Stimulated activated CD4-positive, alpha-beta T cell treated with anti-CD3 and anti-CD28 coated beads, Interleukin-15, amount 100 ng/mL, for 1 hour (primary cell): ENCODE measurements around the gene HNF1A.

Experiments used
- DNase-seq, 2 donors: peaks; one replicate each; pipeline ENCODE4 v3.0.0-alpha.2; 2020; ENCODE audit warnings: low read depth in 1 of 2, low spot score in 1 of 2

HNF1A gene

DNA sequence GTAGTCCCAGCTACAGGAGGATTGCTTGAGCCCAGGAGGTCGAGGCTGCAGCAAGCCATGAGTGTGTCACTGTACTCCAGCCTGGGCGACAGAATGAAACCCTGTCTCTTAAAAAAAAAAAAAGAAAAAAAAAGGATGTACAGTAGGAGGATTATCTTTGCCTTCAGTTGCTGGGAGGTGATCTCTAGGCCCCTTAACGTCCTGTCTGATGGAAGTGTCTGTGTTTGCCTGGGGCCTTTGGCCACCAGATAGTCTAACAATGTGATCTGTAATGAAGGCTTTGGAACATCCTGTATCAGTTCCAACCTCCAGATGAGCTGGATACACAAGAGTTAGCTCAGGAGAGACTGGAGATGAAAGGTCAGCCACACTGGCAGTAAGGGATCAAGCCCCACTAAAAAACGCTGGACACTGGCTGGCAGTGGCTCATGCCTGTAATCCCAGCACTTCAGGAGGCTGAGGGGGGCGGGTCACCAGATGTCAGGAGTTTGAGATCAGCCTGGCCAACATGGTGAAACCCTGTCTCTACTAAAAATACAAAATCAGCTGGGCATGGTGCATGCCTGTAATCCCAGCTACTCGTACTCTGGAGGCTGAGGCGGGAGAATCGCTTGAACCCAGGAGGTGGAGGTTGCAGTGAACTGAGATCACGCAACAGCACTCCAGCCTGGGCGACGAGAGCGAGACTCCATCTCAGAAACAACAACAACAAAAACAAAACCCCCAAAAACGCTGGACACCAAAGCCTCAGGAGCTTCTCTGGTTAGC lies 19.0 kb upstream of the HNF1A start:
- no peak for DNase-seq

GRCh38 chr12:120960657-120961056 lies 17.7 kb upstream of the HNF1A start:
- DNase-seq: no peak

GRCh38 chr12:120961604-120962531 lies 16.5 kb upstream of the HNF1A start:
- no peak for DNase-seq

GRCh38 chr12:120962532-120963020 lies 15.8 kb upstream of the HNF1A start:
- no peak for DNase-seq

DNA sequence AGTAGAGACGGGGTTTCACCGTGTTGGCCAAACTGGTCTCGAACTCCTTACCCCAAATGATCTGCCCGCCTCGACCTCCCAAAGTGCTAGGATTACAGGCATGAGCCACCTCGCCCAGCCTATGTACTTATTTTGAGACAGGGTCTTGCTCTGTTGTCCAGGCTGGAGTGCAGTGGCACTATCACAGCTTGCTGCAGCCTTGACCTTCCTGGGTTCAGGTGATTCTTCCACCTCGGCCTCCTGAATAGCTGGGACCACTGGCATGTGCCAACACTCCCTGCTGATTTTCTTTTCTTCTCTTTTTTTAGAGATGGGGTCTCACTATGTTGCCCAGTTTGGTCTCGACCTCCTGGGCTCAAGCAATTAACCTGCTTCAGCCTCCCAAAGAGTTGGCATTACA lies 14.0 kb upstream of the HNF1A start:
- DNase-seq: no peak

- no peak for DNase-seq
Observed at GRCh38 chr12:120965534-120966091, 12.7 kb upstream of the HNF1A start.

DNA sequence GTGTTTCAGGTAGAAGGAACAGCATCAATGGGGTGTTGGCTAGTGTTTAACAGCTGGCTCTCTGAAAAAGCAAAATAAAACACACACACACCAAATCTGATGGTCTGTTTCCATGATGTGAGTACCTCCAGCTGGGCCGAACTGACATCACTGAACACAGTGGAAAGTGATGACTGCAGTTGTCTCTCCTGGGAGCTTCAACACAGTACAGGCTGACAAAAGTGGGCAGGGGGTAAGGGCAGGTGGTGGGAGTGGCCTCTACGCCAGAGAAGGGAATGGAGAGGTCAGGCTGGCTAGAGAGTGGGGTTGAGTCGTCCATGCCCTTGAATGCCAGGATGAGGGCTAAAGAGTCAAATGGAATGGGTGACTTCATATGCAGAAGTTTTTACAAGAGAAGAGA lies 8.0 kb upstream of the HNF1A start:
- DNase-seq: no peak

DNA sequence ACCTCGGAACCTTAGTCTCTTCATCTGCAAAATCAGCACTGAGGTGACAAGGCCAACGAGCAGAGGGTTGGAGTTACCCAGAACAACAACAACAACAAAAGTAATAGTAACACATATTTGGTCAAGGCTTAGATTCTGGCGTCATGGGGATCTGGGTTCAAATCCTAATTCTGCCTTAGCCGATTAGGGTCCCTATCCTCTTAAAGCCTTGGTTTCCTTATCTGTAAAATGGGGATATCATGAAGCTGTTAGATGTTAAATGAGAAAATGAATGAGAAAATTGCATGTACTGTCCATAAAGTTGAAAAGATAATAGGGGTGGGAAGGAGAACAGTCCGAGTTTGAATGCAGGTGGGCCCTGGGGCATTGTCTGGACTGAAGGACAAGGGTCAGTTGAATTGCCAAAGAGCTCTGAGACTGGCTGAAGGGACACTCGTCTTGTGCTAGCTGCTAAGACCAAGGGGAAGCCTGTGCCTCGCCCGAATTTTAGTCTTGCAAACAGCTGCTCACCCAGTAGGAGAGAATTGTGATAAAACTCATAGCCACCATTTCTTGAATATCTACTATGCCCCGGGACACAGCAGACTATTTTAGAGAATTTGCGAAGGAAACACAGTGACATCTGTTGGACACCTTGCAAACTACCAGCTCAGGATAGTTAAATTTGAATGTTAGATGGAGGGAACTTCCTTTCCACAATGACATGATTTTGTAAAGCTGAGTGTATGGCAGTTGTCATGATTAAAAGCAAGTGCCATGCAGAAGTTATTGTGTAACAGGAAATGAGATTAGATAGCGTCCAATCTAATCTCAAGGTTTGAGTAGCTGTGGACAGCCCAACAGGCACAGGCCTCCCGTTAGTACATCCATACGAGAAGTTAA lies 6.8 kb upstream of the HNF1A start:
- DNase-seq: no peak

- DNase-seq: no peak
Observed at GRCh38 chr12:120972870-120973543, 5.3 kb upstream of the HNF1A start.

DNA sequence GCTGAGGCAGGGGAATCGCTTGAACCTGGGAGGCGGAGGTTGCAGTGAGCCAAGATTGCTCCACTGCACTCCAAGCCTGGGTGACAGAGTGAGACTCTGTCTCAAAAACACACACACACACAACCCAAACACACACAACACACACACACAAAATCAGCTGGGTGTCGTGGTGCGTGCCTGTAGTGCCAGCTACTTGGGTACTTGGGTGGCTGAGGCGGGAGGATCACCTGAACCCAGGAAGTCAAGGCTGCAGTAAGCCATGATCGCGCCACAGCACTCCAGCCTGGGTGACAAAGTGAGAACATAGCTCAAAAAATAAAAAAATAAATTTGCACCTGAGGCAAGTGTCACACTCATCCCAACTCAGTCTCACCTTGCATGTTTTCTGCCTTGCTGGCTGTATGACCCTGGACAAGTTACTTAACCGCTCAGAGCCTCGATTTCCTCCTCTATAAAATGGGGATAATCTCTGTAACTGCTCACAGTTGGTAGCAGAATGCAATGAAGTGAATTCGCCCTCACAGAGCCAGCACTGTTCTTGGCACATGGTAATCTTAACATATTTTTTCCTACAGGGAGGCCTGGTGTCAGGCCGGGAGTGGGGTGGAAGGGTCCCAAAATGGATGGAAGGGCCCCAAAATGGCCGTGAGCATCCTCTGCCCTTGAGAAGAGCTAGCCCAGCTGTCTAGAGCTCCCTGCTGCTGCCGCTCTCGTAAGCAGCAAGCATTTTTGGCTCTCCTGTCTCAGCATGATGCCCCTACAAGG lies 630 bp upstream of the HNF1A start:
- DNase-seq: no peak

DNA sequence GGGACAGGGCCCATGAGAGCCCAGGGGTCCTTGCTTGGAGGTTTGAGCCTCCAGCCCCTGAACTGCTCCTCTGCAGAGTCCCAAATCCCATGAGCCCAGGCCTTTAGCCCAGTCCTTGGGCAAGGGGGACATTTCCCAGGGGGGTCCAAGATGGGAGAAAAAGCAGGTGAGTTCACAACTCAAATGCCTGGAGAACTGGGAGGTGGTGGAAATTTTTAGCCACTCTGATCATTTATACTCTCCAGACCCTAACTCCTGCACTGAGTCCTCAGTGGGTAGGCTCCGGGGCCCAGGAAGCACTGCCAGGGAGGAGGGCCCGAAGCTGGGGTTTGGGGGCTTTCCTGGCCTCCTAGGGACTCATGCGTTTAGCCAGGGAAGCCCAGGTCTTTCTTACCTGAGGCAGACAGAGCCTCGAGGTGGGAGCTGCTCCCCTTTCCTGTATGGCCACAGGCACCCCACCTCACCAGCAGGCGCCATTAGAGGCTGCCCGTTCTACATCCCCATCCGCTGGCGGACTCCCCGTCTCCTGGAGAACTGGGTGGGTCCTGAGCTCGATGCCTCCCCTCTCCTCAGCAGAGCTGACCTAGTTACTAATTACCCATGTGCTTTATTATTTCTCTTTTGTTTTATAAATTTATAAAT lies 998 bp downstream of the HNF1A start:
- no peak for DNase-seq

GRCh38 chr12:120979862-120980696 lies 1.7 kb downstream of the HNF1A start:
- no peak for DNase-seq

- no peak for DNase-seq
Observed at GRCh38 chr12:120980800-120981368, 2.5 kb downstream of the HNF1A start.

- no peak for DNase-seq
Observed at GRCh38 chr12:120981407-120981941, 3.1 kb downstream of the HNF1A start.

DNA sequence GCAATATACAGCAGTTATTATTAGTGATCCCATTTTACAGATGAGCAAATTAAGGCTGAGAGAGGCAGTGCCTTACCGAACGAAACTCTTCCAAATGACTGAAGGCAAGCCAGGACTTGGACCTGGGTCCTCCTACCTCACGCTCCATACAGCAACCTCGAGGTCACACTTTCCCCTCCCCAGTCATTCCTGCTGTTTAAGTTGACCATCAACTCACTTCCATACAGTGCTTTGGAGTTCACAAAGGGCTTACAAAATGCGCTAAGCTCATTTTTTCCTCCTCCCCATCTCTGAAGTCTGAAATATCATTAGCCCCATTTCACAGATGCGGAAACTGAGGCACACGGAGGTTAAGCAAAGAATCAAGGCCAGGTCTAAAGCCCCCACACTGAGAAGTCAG lies 4.3 kb downstream of the HNF1A start:
- DNase-seq: no peak

DNA sequence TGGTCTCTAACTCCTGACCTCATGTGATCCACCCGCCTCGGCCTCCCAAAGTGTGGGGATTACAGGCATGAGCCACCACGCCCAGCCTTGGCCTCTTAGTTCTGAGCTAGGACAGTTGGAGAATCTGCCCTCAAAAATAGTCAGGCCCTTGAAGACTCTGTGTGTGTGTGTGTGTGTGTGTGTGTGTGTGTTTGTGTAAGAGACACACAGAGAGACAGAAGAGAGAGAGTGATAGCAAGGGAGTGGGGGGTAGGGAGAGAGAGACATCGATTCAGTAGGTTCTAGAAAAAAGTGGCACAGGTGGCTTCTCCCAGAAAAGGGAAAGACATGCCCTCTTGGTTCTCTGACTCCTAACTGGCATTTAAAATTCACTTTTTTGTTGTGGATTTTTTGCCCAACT lies 5.4 kb downstream of the HNF1A start:
- DNase-seq: no peak

GRCh38 chr12:120984351-120984898 lies 6.1 kb downstream of the HNF1A start:
- no peak for DNase-seq
